Cardiac fibroblast (primary cell): ENCODE data around the gene CCDC33.
"Not testable (repeated sequence)": the region's sequence is repeated elsewhere in the genome, so short reads cannot be mapped to it uniquely, and the experiment has no call there.

Source experiments
- DNase-seq, 2 donors: peaks; one replicate each; pipeline versions ENCODE4 v3.0.0 to v3.0.0-alpha.2; 2010; ENCODE audit warnings: low read depth in 2 of 2
- H3K4me3 ChIP-seq, 2 donors: replicated peaks in 1 of 2; 1 replicate in 1 of 2; 2 replicates in 1 of 2; pipeline ENCODE4 v1.5.1; 2011; ENCODE audit warnings: low read depth in 2 of 2, low read length in 2 of 2, mild to moderate bottlenecking in 2 of 2, moderate library complexity in 1 of 2
- CTCF ChIP-seq: IDR thresholded peaks from one replicate; pipeline ENCODE4 v1.5.1; 2011; ENCODE audit warnings: low read depth, mild to moderate bottlenecking, low read length, inconsistent platforms

Gene CCDC33

GRCh38 chr15:74351670-74352069 is 115.5 kb downstream of the CCDC33 start:
- no peak for TF ChIP-seq CTCF
- DNase-seq: no peak
- H3K4me3 ChIP-seq: no peak overlapping the region

- H3K4me3 ChIP-seq: no peak overlapping the region
- TF ChIP-seq CTCF: no peak
- DNase-seq: no peak
These were observed 116.3 kb downstream of the CCDC33 start for GRCh38 chr15:74352393-74352910.

GRCh38 chr15:74353992-74354391 is 117.9 kb downstream of the CCDC33 start:
- not testable (repeated sequence) for DNase-seq, H3K4me3 ChIP-seq

GRCh38 chr15:74356050-74356449 is 119.9 kb downstream of the CCDC33 start:
- not testable (repeated sequence) for H3K4me3 ChIP-seq, DNase-seq

- not testable (repeated sequence) for H3K4me3 ChIP-seq, DNase-seq
These were observed 121.4 kb downstream of the CCDC33 start for GRCh38 chr15:74357514-74357913.

- H3K4me3 ChIP-seq, DNase-seq: not testable (repeated sequence)
These were observed 123.2 kb downstream of the CCDC33 start for GRCh38 chr15:74359376-74359775.

GRCh38 chr15:74360855-74361254 is 124.7 kb downstream of the CCDC33 start:
- H3K4me3 ChIP-seq, DNase-seq: not testable (repeated sequence)

GRCh38 chr15:74362482-74362881 is 126.4 kb downstream of the CCDC33 start:
- DNase-seq: no peak
- H3K4me3 ChIP-seq: no peak overlapping the region
- TF ChIP-seq CTCF: no peak

- DNase-seq: no peak
- H3K4me3 ChIP-seq: no peak overlapping the region
- no peak for TF ChIP-seq CTCF
These were observed 128.9 kb downstream of the CCDC33 start for GRCh38 chr15:74364936-74365597.
